ENCODE results near the gene C15orf39. TPM values are rescaled to one million over a fixed set of nuclear protein-coding genes. Genes with fewer than 3 reads are reported as not detected.

Gene C15orf39
- total and polyA plus RNA-seq, 2 of the 13 experiments (the other 11 are each of a cell fraction or from before 2014, with no cell fraction given), result 6.2 to 13.5 TPM

GRCh38 chr15:75201616-75202250 is at the start of gene C15orf39 (continued):
- TF ChIP-seq GFI1 (CRISPR knock-in tag; IDR thresholded peaks at IDR 0.05; ENCODE audit: borderline replicate concordance) (peak; percentile 64; the same call in 1 of the 2 replicates), ZBED4 (CRISPR knock-in tag; IDR thresholded peaks at IDR 0.05; ENCODE audit: borderline replicate concordance) (peak; percentile 45; the same call in 1 of the 2 replicates), ZNF773 (CRISPR knock-in tag; IDR thresholded peaks at IDR 0.05; ENCODE audit: borderline replicate concordance) (peak; percentile 39; the same call in 1 of the 2 replicates), SP1 (IDR thresholded peaks at IDR 0.05) (no peak), SP1 (CRISPR knock-in tag; IDR thresholded peaks at IDR 0.05) (peak; percentile 63), ZBTB42 (CRISPR knock-in tag; IDR thresholded peaks at IDR 0.05) (no peak; the same call in none of the 2 replicates), ZNF136 (CRISPR knock-in tag; IDR thresholded peaks at IDR 0.05; ENCODE audit: low read depth) (0 out of 2 replicates have a peak, but pooled peaks have one; percentile 55), ARNT2 (CRISPR knock-in tag; IDR thresholded peaks at IDR 0.05; ENCODE audit: low read depth) (peak; percentile 84; the same call in 1 of the 2 replicates), YEATS4 (CRISPR knock-in tag; IDR thresholded peaks at IDR 0.05; ENCODE audit: borderline replicate concordance) (peak; percentile 85), THAP8 (CRISPR knock-in tag; IDR thresholded peaks at IDR 0.05; ENCODE audit: borderline replicate concordance) (no peak), HOXD1 (CRISPR knock-in tag; IDR thresholded peaks at IDR 0.05) (peak; percentile 16; the same call in 1 of the 2 replicates), ATF3 (CRISPR knock-in tag; IDR thresholded peaks at IDR 0.05) (no peak), ZNF275 (CRISPR knock-in tag; IDR thresholded peaks at IDR 0.05; ENCODE audit: borderline replicate concordance) (0 out of 2 replicates have a peak, but pooled peaks have one; percentile 49), HCFC1 (IDR thresholded peaks at IDR 0.05; ENCODE audit: low read depth, low read length) (no peak), XRCC5 (optimal IDR thresholded peaks at IDR 0.05; ENCODE audit: low read length) (peak; percentile 70), SMAD1 (CRISPR knock-in tag; IDR thresholded peaks at IDR 0.05; ENCODE audit: borderline replicate concordance, low read depth) (peak; percentile 27; the same call in 1 of the 2 replicates), CREB3 (CRISPR knock-in tag; IDR thresholded peaks at IDR 0.05) (no peak), ZNF562 (CRISPR knock-in tag; IDR thresholded peaks at IDR 0.05; ENCODE audit: borderline replicate concordance) (no peak), SUZ12 (IDR thresholded peaks at IDR 0.05; ENCODE audit: low read depth, low read length) (no peak), PHF20 (CRISPR knock-in tag; IDR thresholded peaks at IDR 0.05) (peak; percentile 21; the same call in 1 of the 2 replicates)

Data from HepG2 (cell line).